Peyer's patch (tissue), 4 donors: ENCODE data around the gene MRPL46. TPM values are rescaled to one million over a fixed set of nuclear protein-coding genes. Genes with fewer than 3 reads are reported as not detected.

Source experiments
- DNase-seq, 3 donors: peaks; one replicate each; pipeline ENCODE4 v3.0.0-alpha.2; 2017 to 2019
- H3K27ac ChIP-seq, 4 donors: fragments of 200-600 bp; sonication (generic); one replicate each; pipeline ENCODE4 v1.5.1; 2016 to 2019
- H3K27me3 ChIP-seq, 2 donors: fragments of 200-600 bp; sonication (generic); one replicate each; pipeline ENCODE4 v1.5.1; 2019
- H3K36me3 ChIP-seq, 3 donors: fragments of 200-600 bp; sonication (generic); one replicate each; pipeline ENCODE4 v1.5.1; 2016 to 2019
- H3K4me1 ChIP-seq, 4 donors: fragments of 200-600 bp; sonication (generic); one replicate each; pipeline ENCODE4 v1.5.1; 2016 to 2019
- H3K4me3 ChIP-seq, 4 donors: fragments of 200-600 bp; sonication (generic); 1 replicate in 3 of 4; 2 replicates in 1 of 4; pipeline ENCODE4 v1.5.1; 2016 to 2019; ENCODE audit warnings: mild to moderate bottlenecking in 1 of 4
- H3K9me3 ChIP-seq, 4 donors: fragments of 200-600 bp; sonication (generic); one replicate each; pipeline ENCODE4 v1.5.1; 2016 to 2019; ENCODE audit warnings: mild to moderate bottlenecking in 1 of 4
- POLR2A ChIP-seq, 2 donors: fragments of 450-650 bp; IDR thresholded peaks; one replicate each; pipeline ENCODE4 v1.5.1; 2017; ENCODE audit warnings: antibody characterized with exemption in 2 of 2, mild to moderate bottlenecking in 2 of 2, moderate library complexity in 2 of 2
- total RNA-seq, 4 donors: library from RNA; depleted of rRNA; stranded (reverse); fragments of >200 nt; gene quantifications; one replicate each; pipeline ENCODE4 v1.1.0, GENCODE V29; 2016
- TF ChIP-seq, protein P1 (sequence below), 6 experiments: fragments of 450-650 bp in 4 of 6; fragments of 200-600 bp in 2 of 6; sonication (generic) in 1 of 6; IDR thresholded peaks; one replicate each; pipeline ENCODE4 v1.5.1; 2017 to 2019; ENCODE audit warnings: antibody characterized with exemption in 6 of 6, mild to moderate bottlenecking in 3 of 6, moderate library complexity in 1 of 6

MRPL46 gene
- total RNA-seq, 4 donors from 2014 or later, result 13.7 to 23.3 (median 18.5) TPM

- TF ChIP-seq, protein P1, sequence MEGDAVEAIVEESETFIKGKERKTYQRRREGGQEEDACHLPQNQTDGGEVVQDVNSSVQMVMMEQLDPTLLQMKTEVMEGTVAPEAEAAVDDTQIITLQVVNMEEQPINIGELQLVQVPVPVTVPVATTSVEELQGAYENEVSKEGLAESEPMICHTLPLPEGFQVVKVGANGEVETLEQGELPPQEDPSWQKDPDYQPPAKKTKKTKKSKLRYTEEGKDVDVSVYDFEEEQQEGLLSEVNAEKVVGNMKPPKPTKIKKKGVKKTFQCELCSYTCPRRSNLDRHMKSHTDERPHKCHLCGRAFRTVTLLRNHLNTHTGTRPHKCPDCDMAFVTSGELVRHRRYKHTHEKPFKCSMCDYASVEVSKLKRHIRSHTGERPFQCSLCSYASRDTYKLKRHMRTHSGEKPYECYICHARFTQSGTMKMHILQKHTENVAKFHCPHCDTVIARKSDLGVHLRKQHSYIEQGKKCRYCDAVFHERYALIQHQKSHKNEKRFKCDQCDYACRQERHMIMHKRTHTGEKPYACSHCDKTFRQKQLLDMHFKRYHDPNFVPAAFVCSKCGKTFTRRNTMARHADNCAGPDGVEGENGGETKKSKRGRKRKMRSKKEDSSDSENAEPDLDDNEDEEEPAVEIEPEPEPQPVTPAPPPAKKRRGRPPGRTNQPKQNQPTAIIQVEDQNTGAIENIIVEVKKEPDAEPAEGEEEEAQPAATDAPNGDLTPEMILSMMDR (IDR thresholded peaks at IDR 0.05), result peak in 5 of 6 experiments; percentile 33 to 68 (median 63)
- TF ChIP-seq POLR2A (IDR thresholded peaks at IDR 0.05), result no peak
- Histone ChIP-seq H3K36me3 (peaks cover 0 to 30% (median 0%) of the 10 kb centered on the region in 3 donors), H3K4me1 (peaks cover 0 to 6% (median 0%) of the 10 kb centered on the region in 4 donors), H3K27ac (no peak overlapping the region), H3K9me3 (no peaks in the 10 kb centered on the region), H3K27me3 (no peaks in the 10 kb centered on the region), H3K4me3 (no peak overlapping the region)
- peak in 2 of 3 donors; percentile 67 to 70 for DNase-seq
These were observed 12.0 kb downstream of the MRPL46 start for GRCh38 chr15:88454867-88455810.

- no peaks in the 10 kb centered on the region for H3K9me3 ChIP-seq
- H3K4me1 ChIP-seq, result peaks cover 0 to 6% (median 0%) of the 10 kb centered on the region in 4 donors
- peaks cover 0 to 21% (median 0%) of the 10 kb centered on the region in 3 donors for H3K36me3 ChIP-seq
- H3K27me3 ChIP-seq, result no peaks in the 10 kb centered on the region
- no peak overlapping the region for H3K27ac ChIP-seq
- TF ChIP-seq, protein P1 (IDR thresholded peaks at IDR 0.05), result no peak
- no peak for DNase-seq
- no peak overlapping the region for H3K4me3 ChIP-seq
These were observed 13.0 kb downstream of the MRPL46 start for GRCh38 chr15:88454236-88454635.

DNA sequence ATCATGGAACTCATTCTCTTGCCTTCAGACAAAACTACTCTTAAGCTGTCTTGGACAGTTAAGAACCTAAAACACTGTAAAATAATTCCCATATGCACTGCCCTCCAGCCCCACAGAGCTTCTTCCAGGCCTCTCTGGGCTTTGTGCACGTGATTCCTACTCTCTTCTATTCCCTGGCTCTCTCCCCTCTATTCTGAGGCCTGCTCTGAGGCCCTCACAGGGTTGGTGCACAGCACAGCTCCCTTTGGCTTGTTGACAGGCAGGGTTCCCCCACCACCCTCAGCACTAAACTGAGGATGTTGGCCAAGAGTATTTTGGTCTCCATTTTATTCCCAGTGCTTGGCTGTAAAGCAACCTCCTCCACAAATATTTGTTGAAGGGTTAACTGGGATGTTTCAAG lies 13.5 kb downstream of the MRPL46 start:
- Histone ChIP-seq H3K36me3 (peaks cover 0 to 15% (median 0%) of the 10 kb centered on the region in 3 donors), H3K4me1 (peaks cover 0 to 6% (median 0%) of the 10 kb centered on the region in 4 donors), H3K4me3 (no peak overlapping the region), H3K9me3 (no peaks in the 10 kb centered on the region), H3K27ac (no peak overlapping the region), H3K27me3 (no peaks in the 10 kb centered on the region)
- TF ChIP-seq POLR2A (IDR thresholded peaks at IDR 0.05), result no peak
- TF ChIP-seq, protein P1 (IDR thresholded peaks at IDR 0.05), result no peak
- DNase-seq, result no peak

- Histone ChIP-seq H3K9me3 (no peaks in the 10 kb centered on the region), H3K4me1 (peaks cover 0 to 6% (median 0%) of the 10 kb centered on the region in 4 donors), H3K27ac (no peak overlapping the region), H3K27me3 (no peaks in the 10 kb centered on the region), H3K4me3 (no peak overlapping the region), H3K36me3 (no peaks in the 10 kb centered on the region)
- TF ChIP-seq POLR2A (IDR thresholded peaks at IDR 0.05), result no peak
- TF ChIP-seq, protein P1 (IDR thresholded peaks at IDR 0.05), result peak in 5 of 6 experiments; percentile 10 to 56 (median 43)
- DNase-seq, result peak in 2 of 3 donors; percentile 66 to 69
These were observed 16.9 kb downstream of the MRPL46 start for GRCh38 chr15:88450125-88450798.

- Histone ChIP-seq H3K4me1 (peaks cover 0 to 1% (median 0%) of the 10 kb centered on the region in 4 donors), H3K9me3 (no peaks in the 10 kb centered on the region), H3K27ac (no peak overlapping the region), H3K27me3 (no peaks in the 10 kb centered on the region), H3K4me3 (no peak overlapping the region), H3K36me3 (no peaks in the 10 kb centered on the region)
- DNase-seq, result no peak
- TF ChIP-seq POLR2A (IDR thresholded peaks at IDR 0.05), result no peak
- TF ChIP-seq, protein P1 (IDR thresholded peaks at IDR 0.05), result no peak
These were observed 17.6 kb downstream of the MRPL46 start for GRCh38 chr15:88449581-88449980.
